Mesothelial cell of epicardium (in vitro differentiated cells): ENCODE results near the gene RHBDF2. TPM values are rescaled to one million over a fixed set of nuclear protein-coding genes. Genes with fewer than 3 reads are reported as not detected.

ENCODE experiments used
- DNase-seq, 2 experiments: peaks; one replicate each; pipeline ENCODE4 v3.0.0; 2021; ENCODE audit warnings: low spot score in 2 of 2; ENCODE audit not compliant: unreplicated experiment in 2 of 2
- H3K27ac Mint-ChIP-seq: 2 replicates; pipeline ENCODE4 v1.8.0; 2021; ENCODE audit warnings: mixed read lengths
- H3K27me3 Mint-ChIP-seq: 2 replicates; pipeline ENCODE4 v1.8.0; 2021; ENCODE audit warnings: low read depth, mixed read lengths
- H3K36me3 Mint-ChIP-seq: 2 replicates; pipeline ENCODE4 v1.8.0; 2021; ENCODE audit warnings: mixed read lengths
- H3K4me1 Mint-ChIP-seq: 2 replicates; pipeline ENCODE4 v1.8.0; 2021; ENCODE audit warnings: mixed read lengths
- H3K4me3 Mint-ChIP-seq: 2 replicates; pipeline ENCODE4 v1.8.0; 2021; ENCODE audit warnings: mild to moderate bottlenecking, moderate library complexity, mixed read lengths
- H3K9me3 Mint-ChIP-seq: 2 replicates; pipeline ENCODE4 v1.8.0; 2021; ENCODE audit warnings: mixed read lengths
- total RNA-seq: library from RNA; stranded (reverse); gene quantifications from 3 replicates; pipeline ENCODE4 v1.2.1, GENCODE V29; 2021
- TF ChIP-seq, protein P1 (sequence below): fragments of 200-600 bp; sonication (generic); IDR thresholded peaks from one replicate; pipeline ENCODE4 v1.5.0; 2021; ENCODE audit warnings: antibody characterized with exemption; ENCODE audit not compliant: unreplicated experiment

Gene RHBDF2
- total RNA-seq, 1 donor from 2014 or later = 21.5 TPM

DNA sequence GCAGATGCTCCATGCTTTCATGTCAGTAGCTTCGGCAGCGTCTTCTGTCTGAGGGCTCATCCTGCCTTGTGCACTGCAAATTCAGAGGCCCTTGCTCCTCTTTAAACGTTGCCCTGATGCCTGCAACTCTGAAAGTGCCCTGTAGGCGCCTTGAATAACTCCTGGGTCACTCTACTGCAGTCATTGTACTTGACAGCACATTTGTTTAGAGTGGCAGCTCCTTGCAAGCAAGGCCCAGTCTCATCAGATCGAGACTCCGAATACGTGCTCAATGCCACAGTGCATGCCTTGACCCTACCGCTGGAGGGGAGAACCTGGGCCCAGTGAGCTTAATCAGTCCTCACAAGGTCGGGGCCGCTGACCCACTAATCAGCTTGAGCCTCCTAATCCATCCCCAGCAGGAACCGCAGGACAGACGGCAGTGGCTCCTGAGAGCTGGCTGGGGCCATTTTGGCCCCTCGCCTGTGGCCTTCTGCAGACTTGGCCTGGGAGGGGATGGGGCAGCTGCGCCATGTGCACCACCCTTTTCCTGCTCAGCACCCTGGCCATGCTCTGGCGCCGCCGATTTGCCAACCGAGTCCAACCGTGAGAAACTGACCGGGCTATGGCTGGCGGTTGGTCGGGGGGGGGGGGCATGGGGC lies 38.5 kb upstream of the RHBDF2 start, which contains the start of gene PRCD:
Gene PRCD (plus strand): TSS at position 414 of the 641 bp plus-strand sequence. CDS start 98 bp downstream, at position 512.
- TF ChIP-seq, protein P1, sequence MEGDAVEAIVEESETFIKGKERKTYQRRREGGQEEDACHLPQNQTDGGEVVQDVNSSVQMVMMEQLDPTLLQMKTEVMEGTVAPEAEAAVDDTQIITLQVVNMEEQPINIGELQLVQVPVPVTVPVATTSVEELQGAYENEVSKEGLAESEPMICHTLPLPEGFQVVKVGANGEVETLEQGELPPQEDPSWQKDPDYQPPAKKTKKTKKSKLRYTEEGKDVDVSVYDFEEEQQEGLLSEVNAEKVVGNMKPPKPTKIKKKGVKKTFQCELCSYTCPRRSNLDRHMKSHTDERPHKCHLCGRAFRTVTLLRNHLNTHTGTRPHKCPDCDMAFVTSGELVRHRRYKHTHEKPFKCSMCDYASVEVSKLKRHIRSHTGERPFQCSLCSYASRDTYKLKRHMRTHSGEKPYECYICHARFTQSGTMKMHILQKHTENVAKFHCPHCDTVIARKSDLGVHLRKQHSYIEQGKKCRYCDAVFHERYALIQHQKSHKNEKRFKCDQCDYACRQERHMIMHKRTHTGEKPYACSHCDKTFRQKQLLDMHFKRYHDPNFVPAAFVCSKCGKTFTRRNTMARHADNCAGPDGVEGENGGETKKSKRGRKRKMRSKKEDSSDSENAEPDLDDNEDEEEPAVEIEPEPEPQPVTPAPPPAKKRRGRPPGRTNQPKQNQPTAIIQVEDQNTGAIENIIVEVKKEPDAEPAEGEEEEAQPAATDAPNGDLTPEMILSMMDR = no peak
- Mint-ChIP-seq H3K9me3 (no peaks in the 10 kb centered on the region), H3K27ac (peak within 1 kb of the TSS; percentile 86), H3K4me3 (peak within 1 kb of the TSS; percentile 64), H3K4me1 (peaks cover 56% of the 10 kb centered on the region), H3K36me3 (no peaks in the 10 kb centered on the region), H3K27me3 (peaks cover 43% of the 10 kb centered on the region)
- DNase-seq = no peak

DNA sequence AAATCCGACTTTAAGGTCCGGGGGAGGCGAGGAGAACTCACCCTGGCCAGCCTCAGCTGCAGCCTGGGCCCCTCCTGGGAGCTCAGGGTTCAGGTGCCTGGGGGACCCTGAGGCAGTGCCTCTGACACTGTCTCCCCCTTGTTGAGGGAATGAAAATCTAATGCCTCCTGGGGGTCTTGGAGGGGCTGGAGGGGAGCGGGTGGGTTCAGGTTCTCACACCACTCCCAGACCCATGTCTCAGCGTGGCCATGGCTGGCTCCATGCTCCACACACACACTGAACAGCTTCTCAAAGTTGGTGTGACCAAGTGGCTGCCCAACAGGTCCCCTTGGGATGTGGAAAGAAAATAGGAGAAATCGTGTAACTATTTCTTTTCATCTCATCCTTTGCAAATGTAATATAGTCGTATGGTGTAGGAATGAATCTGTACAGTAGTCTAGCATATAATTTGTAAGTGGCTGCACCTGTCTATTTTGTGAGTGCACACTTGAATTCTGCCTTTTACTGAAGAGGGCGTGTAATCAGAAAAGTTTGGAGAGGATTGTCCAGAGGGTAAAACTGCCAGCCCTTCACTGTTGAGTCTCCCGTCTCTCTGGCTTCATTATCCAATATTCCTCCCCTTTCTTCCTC lies 37.8 kb upstream of the RHBDF2 start:
- H3K4me3 Mint-ChIP-seq = peak overlapping the region; percentile 64
- H3K9me3 Mint-ChIP-seq = no peaks in the 10 kb centered on the region
- no peak overlapping the region for H3K27ac Mint-ChIP-seq
- DNase-seq = no peak
- H3K4me1 Mint-ChIP-seq = peaks cover 49% of the 10 kb centered on the region
- H3K36me3 Mint-ChIP-seq = no peaks in the 10 kb centered on the region
- TF ChIP-seq, protein P1 = no peak
- H3K27me3 Mint-ChIP-seq = peaks cover 44% of the 10 kb centered on the region

DNA sequence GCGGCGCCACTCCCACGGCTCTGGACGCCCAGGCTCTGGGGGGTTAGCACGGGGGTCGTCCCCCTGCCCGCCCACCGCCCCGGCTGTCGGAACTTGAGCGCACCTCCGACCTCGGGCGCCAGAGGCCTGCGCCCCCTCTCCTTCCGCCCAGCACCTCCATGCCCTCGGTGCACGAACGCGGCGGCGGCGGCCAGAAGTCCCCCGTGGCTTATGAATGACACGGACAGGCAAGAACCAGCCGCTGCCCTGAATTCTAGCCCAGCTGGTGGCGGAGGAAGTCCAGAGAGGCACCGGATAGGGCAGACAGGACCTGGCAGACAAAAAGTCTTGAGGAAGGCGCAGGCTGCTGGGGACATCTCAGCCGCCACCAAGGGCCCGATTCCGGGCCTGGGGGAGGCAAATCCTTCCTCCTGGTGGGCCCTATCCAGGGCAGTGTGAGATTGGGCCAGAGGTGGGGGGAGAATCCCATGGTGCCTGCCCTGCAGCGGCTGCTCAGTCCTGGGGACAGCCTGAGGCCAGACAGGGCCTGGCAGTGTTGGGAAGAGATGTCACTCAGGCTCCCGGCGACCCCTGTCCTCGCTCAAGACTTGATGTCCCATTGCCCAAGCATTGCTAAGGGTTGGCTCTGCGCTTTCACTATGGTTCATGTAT lies 37.2 kb upstream of the RHBDF2 start:
- peaks cover 44% of the 10 kb centered on the region for H3K27me3 Mint-ChIP-seq
- no peaks in the 10 kb centered on the region for H3K9me3 Mint-ChIP-seq
- no peaks in the 10 kb centered on the region for H3K36me3 Mint-ChIP-seq
- H3K27ac Mint-ChIP-seq = no peak overlapping the region
- peaks cover 44% of the 10 kb centered on the region for H3K4me1 Mint-ChIP-seq
- TF ChIP-seq, protein P1 = no peak
- H3K4me3 Mint-ChIP-seq = peak overlapping the region; percentile 64
- no peak for DNase-seq

DNA sequence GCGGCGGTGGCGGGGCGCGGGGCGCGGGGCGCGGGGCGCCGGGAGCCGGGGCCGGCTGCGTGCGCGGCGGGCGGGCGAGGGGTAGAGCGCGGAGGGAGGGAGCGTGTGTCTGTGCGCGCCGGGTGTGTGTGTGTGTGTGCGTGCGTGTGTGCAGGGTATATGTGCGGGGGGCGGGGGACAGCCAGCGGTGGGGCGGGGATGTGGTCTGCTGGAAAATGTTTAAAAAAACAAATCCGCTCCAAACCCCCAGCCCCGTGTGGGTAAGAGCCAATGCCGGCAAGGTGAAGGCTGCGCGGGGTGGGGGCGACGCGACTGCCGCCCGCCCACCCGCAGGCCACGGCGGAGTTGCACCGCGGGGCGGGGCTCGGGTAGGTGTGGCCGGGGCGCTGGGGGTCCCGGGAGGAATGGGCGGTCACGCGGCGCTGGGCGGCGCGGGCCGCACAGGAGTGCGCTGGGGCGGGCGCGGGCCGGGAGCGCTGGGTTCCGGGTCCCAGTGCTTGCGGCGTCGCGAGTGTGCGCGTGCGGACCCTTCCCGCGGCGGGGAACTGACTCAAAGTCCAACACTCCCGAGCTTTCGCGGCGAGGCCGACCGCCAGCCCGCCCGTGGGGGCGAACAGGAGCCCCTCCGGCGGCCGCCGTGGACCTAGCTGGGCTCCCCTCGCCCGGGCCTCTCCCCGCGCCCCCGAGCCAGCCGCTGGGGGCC lies 36.5 kb upstream of the RHBDF2 start, which contains the start of gene CYGB:
Gene CYGB (minus strand): TSS at position 132 of the 703 bp plus-strand sequence. CDS start 167 bp downstream, outside the sequence.
- TF ChIP-seq, protein P1 = no peak
- Mint-ChIP-seq H3K4me1 (peaks cover 37% of the 10 kb centered on the region), H3K4me3 (peak within 1 kb of the TSS; percentile 64), H3K36me3 (no peaks in the 10 kb centered on the region), H3K9me3 (no peaks in the 10 kb centered on the region), H3K27me3 (peaks cover 44% of the 10 kb centered on the region), H3K27ac (no peak within 1 kb of the TSS)
- DNase-seq = no peak

DNA sequence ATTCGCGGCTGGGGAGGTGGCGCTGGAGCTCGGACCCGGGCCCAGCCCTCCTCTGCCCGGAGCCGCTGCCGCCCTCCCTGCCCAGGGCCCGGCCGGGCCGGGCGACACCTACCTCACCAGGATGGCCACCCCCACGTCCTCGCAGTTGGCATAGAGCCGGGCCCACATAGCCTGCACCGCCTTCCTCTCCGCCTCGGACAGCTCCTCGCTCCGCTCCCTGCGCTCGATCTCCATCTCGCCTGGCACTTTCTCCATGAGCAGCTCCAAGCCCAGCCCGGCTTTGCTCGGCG lies 36.0 kb upstream of the RHBDF2 start:
- no peak overlapping the region for H3K27ac Mint-ChIP-seq
- peaks cover 35% of the 10 kb centered on the region for H3K4me1 Mint-ChIP-seq
- no peaks in the 10 kb centered on the region for H3K36me3 Mint-ChIP-seq
- TF ChIP-seq, protein P1 = no peak
- H3K27me3 Mint-ChIP-seq = peaks cover 44% of the 10 kb centered on the region
- peak overlapping the region; percentile 61 for H3K4me3 Mint-ChIP-seq
- DNase-seq = no peak
- H3K9me3 Mint-ChIP-seq = no peaks in the 10 kb centered on the region
